NK-92 treated with Interleukin-12 subunit alpha and Interleukin-12 subunit beta, amount 100 ng/mL, for 24 hours (cell line): ENCODE measurements around the gene SLC24A4.
"Not testable (repeated sequence)": the region's sequence is repeated elsewhere in the genome, so short reads cannot be mapped to it uniquely, and the experiment has no call there.

ENCODE experiments used
- DNase-seq: peaks from one replicate; lab custom pipeline; 2025; lab: John Stamatoyannopoulos, UW

The SLC24A4 gene

GRCh38 chr14:92369097-92369496 lies 46.1 kb downstream of the SLC24A4 start:
- no peak for DNase-seq

- DNase-seq: no peak
These were observed 49.3 kb downstream of the SLC24A4 start for GRCh38 chr14:92372230-92372629.

- no peak for DNase-seq
These were observed 50.4 kb downstream of the SLC24A4 start for GRCh38 chr14:92373336-92373735.

- no peak for DNase-seq
These were observed 57.2 kb downstream of the SLC24A4 start for GRCh38 chr14:92380131-92380530.

- DNase-seq: no peak
These were observed 57.6 kb downstream of the SLC24A4 start for GRCh38 chr14:92380582-92380981.

GRCh38 chr14:92382677-92383076 lies 59.7 kb downstream of the SLC24A4 start:
- DNase-seq: no peak

- no peak for DNase-seq
These were observed 60.8 kb downstream of the SLC24A4 start for GRCh38 chr14:92383805-92384204.

- DNase-seq: no peak
These were observed 61.6 kb downstream of the SLC24A4 start for GRCh38 chr14:92384461-92385133.

GRCh38 chr14:92385561-92385960 lies 62.6 kb downstream of the SLC24A4 start:
- DNase-seq: no peak

GRCh38 chr14:92386165-92386564 lies 63.2 kb downstream of the SLC24A4 start:
- no peak for DNase-seq

GRCh38 chr14:92386637-92387036 lies 63.7 kb downstream of the SLC24A4 start:
- DNase-seq: no peak

- no peak for DNase-seq
These were observed 64.6 kb downstream of the SLC24A4 start for GRCh38 chr14:92387578-92387977.

- DNase-seq: no peak
These were observed 66.7 kb downstream of the SLC24A4 start for GRCh38 chr14:92389598-92390158.

- DNase-seq: no peak
These were observed 68.8 kb downstream of the SLC24A4 start for GRCh38 chr14:92391726-92392125.

- no peak for DNase-seq
These were observed 69.7 kb downstream of the SLC24A4 start for GRCh38 chr14:92392711-92393110.

GRCh38 chr14:92397150-92397952 lies 74.4 kb downstream of the SLC24A4 start:
- no peak for DNase-seq

GRCh38 chr14:92397953-92398564 lies 75.1 kb downstream of the SLC24A4 start:
- DNase-seq: no peak

GRCh38 chr14:92398888-92399636 lies 76.1 kb downstream of the SLC24A4 start:
- no peak for DNase-seq

GRCh38 chr14:92400579-92401444 lies 77.8 kb downstream of the SLC24A4 start:
- DNase-seq: no peak

GRCh38 chr14:92401561-92401960 lies 78.6 kb downstream of the SLC24A4 start:
- no peak for DNase-seq

- not testable (repeated sequence) for DNase-seq
These were observed 79.5 kb downstream of the SLC24A4 start for GRCh38 chr14:92402500-92402899.
